ENCODE measurements around the gene TECTB.
"Not testable (repeated sequence)": the region's sequence is repeated elsewhere in the genome, so short reads cannot be mapped to it uniquely, and the experiment has no call there.

TECTB gene

DNA sequence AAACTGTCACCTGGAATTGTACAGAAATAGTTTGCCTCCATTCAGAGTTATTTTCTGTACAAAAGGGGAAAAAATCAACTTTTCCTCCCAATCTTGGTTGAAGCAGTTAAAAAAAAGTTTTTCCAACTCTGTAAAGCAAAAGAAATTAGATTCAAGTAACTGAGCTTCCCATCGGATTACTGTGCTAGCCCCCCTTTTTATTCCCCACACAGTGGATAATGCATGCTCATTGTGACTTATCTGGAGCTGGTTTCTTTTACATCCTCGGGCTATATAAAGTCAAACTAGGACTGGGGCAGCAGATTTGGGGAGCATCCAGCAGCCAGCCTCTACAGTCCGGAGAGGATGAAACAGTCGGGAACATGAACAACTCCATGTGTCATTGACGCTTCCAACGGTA, at the start of gene TECTB:
TECTB (plus strand) TSS at position 301 of the 400 bp plus-strand sequence. CDS start 335 bp downstream, outside the sequence.
- in situ Hi-C loops (cut with HindIII; ENCODE audit: low sequenced_read_pairs), result no loop called here

DNA sequence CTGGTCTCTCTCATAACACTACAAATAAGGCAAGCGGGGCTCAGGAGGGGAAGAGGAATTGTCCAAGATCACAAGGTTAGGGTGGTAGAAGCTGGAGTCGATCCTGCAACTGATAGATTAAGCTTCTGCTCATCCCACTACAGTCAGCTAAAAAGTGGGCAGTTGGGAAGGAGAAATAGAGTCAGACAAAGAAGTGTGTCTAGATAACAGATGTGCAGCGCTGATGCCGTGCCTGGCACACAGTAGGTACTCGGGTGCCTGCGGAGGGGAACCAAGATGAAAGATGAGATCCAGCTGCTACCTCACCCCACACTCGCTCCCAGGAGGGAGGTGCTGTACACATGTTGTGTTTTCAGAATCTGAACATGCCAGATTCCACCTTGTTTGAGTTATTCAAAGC, 48.1 kb upstream of the TECTB start:
- in situ Hi-C loops (cut with HindIII; ENCODE audit: low sequenced_read_pairs), result no loop called here

DNA sequence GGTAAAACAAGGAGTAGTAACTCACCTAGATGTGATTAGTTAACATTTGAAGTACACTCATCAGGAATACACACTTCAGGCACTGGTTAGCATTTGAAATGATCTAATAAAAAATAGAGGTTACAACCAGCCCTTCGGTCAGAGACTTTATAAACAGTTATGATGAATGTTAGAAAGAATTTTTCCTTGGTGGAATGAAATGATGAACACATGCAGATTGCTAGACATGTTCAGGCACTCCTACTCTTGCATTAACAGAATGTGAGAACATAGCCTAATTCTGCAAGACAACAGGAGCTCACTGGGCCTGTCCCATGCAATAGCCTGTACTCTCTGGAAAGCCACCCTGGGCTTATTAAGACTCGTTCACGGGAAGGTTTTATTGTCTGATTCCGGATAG, 47.3 kb upstream of the TECTB start:
- in situ Hi-C loops (cut with HindIII; ENCODE audit: low sequenced_read_pairs), result no loop called here

DNA sequence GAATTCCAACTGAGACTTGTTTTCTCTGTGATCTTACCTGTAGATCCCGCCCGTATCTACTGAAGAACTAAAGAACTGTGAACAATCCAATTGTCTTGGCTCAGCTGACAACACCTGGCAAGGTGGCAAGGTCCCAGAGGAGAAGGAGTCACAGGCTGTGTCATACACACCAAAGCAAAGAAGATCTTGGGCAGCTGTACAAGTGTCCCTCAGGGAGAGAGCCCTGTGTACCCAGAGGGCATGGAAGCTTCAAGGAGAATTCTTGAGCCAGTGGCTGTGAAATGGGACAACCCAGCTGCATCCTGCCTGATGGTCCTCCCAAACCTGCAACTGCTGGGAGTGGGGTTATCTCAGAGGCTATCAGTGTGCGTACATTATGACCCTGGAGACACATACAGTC, 46.7 kb upstream of the TECTB start:
- in situ Hi-C loops (cut with HindIII; ENCODE audit: low sequenced_read_pairs), result no loop called here

DNA sequence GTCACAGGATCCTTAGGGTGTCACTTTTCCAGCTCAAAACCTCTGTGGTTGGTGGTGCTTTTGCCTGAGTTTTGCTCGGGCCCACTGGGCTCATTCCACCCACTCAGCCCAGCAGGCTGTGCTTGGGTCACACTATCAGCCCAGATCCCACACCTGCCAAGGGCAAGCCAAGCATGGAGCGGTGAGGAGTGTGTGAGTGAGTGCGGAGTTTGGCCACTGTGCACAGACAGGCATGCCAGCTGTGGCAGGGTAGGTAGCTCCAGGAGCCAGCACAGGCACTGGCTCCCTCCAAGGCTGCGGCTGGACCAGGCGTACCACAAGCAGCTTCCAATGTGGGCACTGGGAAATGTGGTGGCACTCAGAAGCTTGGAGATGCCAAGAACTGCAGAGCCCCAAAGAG, 43.9 kb upstream of the TECTB start:
- in situ Hi-C loops (cut with HindIII; ENCODE audit: low sequenced_read_pairs), result no loop called here

DNA sequence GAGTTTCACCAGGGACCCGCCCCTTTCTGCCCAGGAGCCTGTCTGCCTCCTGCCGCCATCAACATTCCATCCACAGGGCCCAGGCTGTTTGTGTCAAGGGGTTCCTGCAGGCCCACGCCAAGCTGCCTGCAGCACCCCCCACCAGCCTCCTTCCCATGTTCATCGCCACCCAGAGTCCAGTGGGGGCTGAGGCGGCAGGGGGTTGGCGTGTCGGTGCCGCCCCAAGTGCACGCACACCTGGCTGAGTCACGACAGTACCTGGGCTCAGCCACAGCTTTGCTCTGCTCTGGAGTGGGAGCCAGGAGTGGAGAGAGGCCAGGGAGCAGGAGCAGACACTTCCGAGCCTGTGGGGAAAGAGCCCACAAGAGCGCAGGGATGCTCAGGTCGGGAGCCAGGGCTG, 42.8 kb upstream of the TECTB start:
- in situ Hi-C loops (cut with HindIII; ENCODE audit: low sequenced_read_pairs), result no loop called here

DNA sequence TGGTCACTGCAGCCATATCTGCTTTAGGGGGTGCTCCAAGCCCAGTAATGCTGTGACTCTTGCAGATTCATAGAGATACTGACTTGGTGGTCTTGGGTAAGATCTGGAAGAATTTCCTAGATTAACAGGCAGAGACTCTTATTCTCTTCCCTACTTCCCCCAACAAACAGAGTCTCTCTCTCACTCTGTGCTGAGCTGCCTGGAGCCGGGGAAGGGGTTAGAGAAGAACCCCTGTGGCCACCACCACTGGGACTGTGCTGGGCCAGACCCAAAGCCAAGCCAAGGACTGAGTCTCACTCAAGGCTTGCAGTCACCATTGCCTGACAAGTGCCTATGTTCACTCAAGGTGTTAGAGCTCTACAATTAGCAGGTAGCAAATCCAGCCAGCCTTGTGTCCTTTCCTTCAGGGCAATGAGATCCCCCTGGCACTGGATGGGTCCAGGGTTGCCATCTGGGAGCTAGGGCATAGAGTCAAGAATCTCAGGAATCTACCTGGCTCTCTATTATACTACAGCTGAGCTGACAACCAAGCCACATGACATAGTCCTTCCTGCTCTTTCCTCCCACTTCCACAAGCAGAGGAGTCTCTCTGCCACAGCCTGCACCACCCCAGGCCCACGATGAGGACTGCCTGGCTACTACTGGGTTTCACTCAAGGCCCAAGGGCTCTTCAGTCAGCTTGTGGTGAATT, 41.4 kb upstream of the TECTB start:
- in situ Hi-C loops (cut with HindIII; ENCODE audit: low sequenced_read_pairs), result no loop called here

DNA sequence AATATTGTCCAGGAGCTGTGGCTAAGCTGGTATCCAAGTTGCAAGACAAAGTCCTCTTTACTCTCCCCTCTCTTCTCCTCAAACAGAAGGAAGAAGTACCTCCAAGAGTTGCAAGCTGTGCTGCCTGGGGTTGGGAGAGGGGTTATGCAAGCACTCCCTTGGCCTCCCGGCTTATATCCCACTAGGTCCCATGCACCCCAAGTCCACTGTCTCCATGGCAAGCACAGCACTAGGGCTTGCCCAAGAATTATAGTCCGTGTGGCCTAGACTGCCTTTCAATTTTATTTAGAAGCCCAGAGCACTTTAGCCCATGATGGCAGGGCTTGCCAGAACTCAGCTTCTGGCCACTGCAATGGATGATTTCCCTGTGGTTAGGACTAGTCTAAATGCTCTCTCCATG, 40.4 kb upstream of the TECTB start:
- in situ Hi-C loops (cut with HindIII; ENCODE audit: low sequenced_read_pairs), result no loop called here

DNA sequence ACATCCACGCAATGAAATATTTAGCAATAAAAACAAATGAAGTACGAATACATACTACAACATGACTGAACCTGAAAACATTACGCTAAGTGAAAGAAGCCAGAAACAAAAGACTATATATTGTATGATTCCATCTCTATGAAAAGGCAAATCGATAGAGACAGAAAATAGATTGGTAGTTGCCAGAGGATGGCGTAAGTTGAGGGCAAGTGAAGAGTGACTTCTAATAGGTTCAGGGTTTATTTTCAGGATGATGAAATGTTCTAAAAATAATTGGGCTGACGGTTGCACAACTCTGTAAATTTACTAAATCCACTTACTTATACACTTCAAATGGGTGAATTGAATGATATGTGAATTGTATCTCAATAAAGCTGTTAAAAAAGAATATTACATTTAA, 39.5 kb upstream of the TECTB start:
- in situ Hi-C loops (cut with HindIII; ENCODE audit: low sequenced_read_pairs), result no loop called here

DNA sequence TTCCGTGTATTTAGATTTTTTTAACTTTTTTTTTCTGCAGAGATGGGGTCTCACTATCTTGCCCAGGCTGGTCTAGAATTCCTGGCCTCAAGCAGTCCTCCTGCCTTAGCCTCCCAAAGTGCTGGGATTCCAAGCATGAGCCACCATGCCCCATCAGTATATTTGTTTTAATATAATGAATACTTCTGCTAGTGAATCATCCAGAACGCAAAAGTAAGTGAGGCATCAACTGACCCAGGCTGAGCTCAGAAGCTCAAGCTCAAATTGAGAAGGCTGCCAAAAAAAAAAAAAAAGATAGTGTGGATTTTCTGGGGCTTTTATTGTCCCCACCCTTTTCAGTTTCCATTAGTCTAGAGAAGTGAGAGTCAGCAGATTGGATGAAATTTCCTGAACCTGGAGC, 39.0 kb upstream of the TECTB start:
- in situ Hi-C loops (cut with HindIII; ENCODE audit: low sequenced_read_pairs), result no loop called here

DNA sequence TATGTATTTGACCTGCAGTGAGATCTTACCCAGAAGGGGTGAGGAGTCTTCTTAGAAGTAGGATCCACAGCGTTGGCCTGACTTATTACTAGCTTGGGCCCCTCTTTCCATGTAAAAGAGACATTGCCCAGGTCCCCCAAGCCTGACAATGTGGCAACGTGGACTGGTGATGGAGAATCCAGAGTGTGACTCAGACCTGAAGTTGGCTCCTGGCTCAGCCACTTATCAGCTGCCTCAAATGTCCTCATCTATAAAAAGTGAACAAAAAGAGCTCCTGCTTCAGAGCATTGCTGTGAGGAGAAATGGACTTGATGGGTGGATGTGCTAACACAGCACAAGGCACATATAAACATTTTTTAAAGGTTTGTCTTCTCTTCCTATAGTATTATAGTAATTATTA, 35.4 kb upstream of the TECTB start:
- in situ Hi-C loops (cut with HindIII; ENCODE audit: low sequenced_read_pairs), result no loop called here

DNA sequence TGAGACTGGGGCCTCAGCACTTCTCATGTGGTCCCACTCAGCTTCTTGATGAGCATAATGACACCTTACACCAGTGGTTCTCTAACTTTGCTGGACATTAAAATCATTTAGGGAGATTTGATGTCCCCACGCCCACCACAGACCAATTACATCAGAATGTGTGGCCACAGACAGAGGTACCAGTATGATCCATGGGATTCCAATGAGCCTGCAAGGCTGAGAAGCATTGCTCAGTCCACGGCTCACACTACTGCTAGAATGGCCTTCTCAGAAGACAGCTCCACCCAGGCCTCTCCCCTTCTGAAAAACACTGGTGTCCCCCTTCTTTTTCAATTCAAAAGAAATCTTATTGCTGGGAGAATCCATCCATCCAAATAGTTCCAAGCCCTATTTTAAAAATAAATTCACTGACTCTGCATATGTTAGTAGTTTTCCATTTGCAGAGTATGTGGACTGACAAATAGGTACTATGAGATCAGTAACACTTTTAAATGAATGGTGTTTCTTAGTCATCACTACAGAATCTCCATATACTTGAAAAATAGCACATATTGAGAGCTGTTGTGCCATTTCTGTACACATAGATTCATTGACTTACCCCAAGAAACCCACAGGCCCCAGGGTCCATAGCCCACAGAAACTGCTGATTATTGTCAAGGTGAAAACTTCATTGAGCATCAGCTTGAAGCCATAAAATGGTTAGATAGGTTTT, 34.5 kb upstream of the TECTB start:
- in situ Hi-C loops (cut with HindIII; ENCODE audit: low sequenced_read_pairs), result no loop called here

DNA sequence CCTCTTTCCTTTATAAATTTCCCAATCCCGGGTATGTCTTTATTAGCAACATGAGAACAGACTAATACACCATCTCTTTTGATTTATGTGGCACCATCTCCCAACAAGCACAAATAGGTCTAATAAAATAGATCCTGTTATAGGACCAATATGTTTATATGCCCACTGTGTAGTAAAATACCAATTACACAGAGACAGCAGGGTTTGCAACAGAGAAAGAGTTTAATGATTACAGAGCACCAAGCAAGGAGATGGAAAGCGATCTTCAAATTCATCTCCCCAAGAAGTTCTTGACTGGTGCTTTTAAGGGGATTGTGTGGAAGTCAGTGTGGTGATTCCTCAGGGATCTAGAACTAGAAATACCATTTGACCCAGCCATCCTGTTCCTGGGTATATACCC, 33.5 kb upstream of the TECTB start:
- in situ Hi-C loops (cut with HindIII; ENCODE audit: low sequenced_read_pairs), result no loop called here

DNA sequence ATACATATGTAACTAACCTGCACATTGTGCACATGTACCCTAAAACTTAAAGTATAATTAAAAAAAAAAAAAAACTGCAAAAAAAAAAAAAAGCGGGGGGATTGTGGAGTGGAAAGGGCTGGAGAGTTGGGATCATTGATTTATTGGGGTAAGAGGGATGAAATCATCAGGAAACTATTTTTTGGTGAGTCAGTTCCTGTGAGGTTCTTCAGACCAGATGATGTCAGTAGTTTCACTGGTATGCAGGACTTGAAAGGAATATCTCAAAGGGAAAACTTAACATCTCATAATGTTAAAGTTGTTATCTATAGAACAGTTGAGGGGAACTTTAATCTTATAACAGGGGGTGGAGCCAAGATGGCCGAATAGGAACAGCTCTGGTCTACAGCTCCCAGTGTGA, 32.6 kb upstream of the TECTB start:
- in situ Hi-C loops (cut with HindIII; ENCODE audit: low sequenced_read_pairs), result no loop called here

DNA sequence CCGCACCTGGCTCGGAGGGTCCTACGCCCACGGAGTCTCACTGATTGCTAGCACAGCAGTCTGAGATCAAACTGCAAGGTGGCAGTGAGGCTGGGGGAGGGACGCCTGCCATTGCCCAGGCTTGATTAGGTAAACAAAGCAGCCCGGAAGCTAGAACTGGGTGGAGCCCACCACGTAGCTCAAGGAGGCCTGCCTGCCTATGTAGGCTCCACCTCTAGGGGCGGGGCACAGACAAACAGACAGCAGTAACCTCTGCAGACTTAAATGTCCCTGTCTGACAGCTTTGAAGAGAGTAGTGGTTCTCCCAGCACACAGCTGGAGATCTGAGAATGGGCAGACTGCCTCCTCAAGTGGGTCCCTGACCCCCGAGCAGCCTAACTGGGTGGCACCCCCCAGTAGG, 32.0 kb upstream of the TECTB start:
- in situ Hi-C loops (cut with HindIII; ENCODE audit: low sequenced_read_pairs), result not testable (repeated sequence)

DNA sequence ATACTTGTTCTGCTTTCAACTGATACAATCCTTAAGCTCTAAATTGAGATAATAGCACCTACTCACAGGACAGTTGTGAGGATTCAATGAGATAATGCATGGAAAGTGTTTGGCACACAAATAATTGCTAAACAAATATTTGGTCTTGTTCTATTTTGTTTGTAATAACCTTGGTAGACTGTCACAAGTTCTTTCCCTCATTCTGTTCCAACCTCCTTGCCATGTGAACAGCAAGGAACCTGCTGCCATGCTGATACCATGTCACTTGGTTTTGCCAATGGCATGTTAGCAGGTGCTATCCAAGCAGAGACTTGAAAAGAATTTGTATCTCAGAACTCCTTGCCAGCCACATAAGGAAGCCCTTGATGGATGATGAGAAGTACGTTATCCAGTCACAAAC, 24.8 kb upstream of the TECTB start:
- in situ Hi-C loops (cut with HindIII; ENCODE audit: low sequenced_read_pairs), result no loop called here

DNA sequence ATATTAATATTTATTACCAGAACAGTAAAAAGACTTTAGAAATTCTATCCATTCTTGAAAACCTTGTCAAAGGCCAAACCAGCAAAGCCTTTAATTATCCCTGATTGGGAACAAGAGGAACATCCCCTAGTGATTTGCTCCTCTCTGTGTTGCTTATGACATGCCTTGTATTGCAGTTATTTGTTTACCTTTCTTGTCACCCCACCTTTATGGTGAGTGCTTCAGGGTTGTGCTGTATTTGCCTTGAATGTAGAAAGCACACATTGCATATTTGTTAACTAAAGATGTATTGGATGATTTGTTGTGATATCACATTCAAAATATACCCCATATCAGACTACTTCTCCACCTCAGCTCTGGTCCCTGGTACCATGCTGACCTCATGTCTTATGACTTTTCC, 23.5 kb upstream of the TECTB start:
- in situ Hi-C loops (cut with HindIII; ENCODE audit: low sequenced_read_pairs), result no loop called here

DNA sequence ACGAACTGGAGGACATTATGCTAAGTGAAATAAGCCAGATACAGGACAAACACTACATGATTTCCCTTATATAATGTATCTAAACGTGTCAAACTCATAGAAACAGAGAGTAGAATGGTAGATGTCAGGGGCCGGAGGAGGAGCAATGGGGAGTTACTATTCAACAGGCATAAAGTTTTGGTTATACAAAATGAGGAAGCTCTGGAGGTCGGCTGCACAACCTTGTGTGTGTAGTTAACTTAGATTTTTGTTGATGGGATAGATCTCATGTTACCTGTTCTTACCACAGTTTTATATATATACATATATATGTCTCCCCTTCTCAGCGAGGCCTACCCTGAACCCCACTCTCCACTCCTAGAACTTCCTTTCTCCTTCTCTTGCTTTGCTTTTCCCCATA, 22.4 kb upstream of the TECTB start:
- in situ Hi-C loops (cut with HindIII; ENCODE audit: low sequenced_read_pairs), result no loop called here

DNA sequence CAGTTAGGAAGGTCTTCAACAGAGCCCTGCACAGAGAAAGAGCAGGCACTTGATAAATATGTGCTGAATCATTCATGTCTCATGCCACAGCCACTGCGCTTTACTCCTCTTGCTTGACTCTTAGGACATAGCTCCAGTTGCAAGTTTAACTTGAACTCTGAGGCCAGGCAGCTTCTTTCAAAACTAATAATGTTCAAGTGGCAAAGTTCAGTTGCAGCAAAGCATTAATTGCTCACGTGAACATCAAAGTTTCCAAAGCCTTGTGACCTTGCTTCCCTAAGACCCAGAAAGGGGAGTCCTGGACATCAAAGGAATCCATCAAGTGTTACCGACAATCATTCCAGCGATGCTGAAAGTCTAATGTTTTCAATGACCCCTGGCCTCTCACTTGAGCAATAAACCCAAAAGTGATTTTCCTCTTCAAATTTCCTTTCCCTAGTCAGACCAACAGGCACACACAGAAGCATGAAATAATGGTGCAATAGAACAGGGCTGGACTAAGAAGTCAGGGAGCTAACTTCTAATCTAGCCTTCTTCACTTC, 21.8 kb upstream of the TECTB start:
- in situ Hi-C loops (cut with HindIII; ENCODE audit: low sequenced_read_pairs), result no loop called here

DNA sequence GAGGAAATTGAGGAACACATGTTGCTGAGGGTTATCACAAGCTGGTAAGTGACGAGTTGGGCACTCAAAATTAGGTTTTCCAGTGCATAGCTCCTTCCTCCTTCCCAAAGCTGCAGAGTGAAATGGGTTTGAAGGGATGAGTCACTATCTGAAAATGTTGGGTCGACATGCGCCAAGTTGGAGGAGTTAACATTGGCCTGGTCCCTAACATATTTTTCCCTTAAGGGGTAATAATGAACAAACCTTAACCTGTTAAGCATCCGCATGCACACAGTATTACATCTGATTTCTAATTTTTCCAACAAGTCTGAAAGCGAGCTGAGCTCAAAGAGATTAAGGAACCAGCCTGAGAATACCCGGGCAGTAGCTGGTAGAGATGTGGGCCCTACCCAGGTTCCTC, 20.7 kb upstream of the TECTB start:
- in situ Hi-C loops (cut with HindIII; ENCODE audit: low sequenced_read_pairs), result no loop called here

DNA sequence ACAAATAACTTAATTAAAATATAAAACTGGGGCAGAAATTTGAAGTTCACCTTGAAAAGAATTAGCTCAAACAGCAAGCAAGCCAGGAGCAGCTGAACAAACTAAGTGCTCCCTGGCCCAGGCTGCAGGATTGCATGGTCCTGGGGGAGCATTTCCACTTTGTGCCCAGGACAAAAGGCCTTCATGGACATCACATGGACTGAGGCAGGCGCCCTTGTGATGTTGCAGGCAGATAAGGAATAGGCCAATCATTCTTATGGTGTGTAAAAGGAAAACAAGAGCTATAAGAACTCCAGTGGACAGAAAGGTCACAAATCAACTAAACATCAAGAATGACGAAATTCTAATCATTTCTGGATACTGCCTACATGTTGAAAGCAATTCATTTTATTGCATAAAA, 17.5 kb upstream of the TECTB start:
- in situ Hi-C loops (cut with HindIII; ENCODE audit: low sequenced_read_pairs), result no loop called here

DNA sequence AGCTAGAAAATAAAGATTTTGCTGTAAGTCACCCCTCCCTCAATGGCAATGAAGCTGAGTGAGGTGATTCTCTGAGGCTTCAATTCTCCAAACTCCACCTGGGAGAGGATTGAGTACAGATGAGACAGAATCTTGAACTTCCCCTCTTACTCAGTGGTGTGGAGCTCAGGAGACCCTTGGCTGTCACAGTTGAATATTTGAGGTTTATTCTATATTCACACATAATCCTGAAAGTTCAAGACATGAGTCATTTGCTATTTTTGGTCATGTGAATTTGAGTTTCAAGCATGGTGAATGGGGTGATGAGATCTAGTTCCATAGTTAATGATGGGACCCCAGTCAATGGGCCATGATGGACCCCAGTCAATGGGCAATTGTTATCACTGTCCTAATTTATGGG, 13.9 kb upstream of the TECTB start:
- in situ Hi-C loops (cut with HindIII; ENCODE audit: low sequenced_read_pairs), result no loop called here

DNA sequence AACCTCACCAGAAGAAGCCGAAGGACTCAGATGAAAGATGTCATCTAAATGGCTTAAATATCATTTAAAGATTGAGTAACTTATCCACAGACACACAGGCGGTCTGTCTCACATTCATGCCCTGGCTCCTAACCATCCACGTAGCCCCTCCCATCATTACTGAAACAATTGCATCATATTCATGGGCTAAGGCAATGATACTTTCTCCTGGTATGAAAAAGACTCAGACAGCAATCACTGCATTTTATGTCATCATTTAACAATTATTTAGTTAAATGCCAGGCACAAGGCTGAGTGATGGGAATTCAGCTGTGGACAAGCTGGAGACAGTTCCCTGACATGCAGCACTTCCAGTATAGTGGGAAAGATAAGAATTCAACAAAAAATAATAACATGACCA, 11.2 kb upstream of the TECTB start:
- in situ Hi-C loops (cut with HindIII; ENCODE audit: low sequenced_read_pairs), result no loop called here
